Suppressor macrophage treated with lipopolysaccharide for 4 hours (primary cell): Measurements from ENCODE around the gene IFIT3.
A peak's percentile ranks its signal among the peaks of the same experiment; 100 is the strongest.

ENCODE experiments used
- DNase-seq: peaks from one replicate; pipeline ENCODE4 v3.0.0-alpha.2; 2020

IFIT3 gene

GRCh38 chr10:89338713-89339112 is 10.9 kb downstream of the IFIT3 start:
- no peak for DNase-seq

- DNase-seq: no peak
Observed at GRCh38 chr10:89339875-89340274, 12.1 kb downstream of the IFIT3 start.

GRCh38 chr10:89341649-89342048 is 13.9 kb downstream of the IFIT3 start:
- no peak for DNase-seq

- peak; percentile 65 for DNase-seq
Observed at GRCh38 chr10:89342206-89342958, 14.6 kb downstream of the IFIT3 start.

- DNase-seq: no peak
Observed at GRCh38 chr10:89343089-89343767, 15.4 kb downstream of the IFIT3 start.

GRCh38 chr10:89344156-89344555 is 16.4 kb downstream of the IFIT3 start:
- no peak for DNase-seq

- no peak for DNase-seq
Observed at GRCh38 chr10:89345367-89346000, 17.7 kb downstream of the IFIT3 start.

- peak; percentile 94 for DNase-seq
Observed at GRCh38 chr10:89346405-89347254, 18.8 kb downstream of the IFIT3 start.

GRCh38 chr10:89347701-89348457 is 20.1 kb downstream of the IFIT3 start:
- peak; percentile 58 for DNase-seq

- DNase-seq: no peak
Observed at GRCh38 chr10:89348481-89348880, 20.7 kb downstream of the IFIT3 start.

GRCh38 chr10:89348975-89349374 is 21.2 kb downstream of the IFIT3 start:
- no peak for DNase-seq

GRCh38 chr10:89350631-89351315 is 23.0 kb downstream of the IFIT3 start:
- DNase-seq: peak; percentile 83

GRCh38 chr10:89351412-89351779 is 23.6 kb downstream of the IFIT3 start:
- no peak for DNase-seq

- no peak for DNase-seq
Observed at GRCh38 chr10:89351780-89352597, 24.2 kb downstream of the IFIT3 start.

GRCh38 chr10:89352802-89353201 is 25.0 kb downstream of the IFIT3 start:
- no peak for DNase-seq

GRCh38 chr10:89355394-89355931 is 27.7 kb downstream of the IFIT3 start:
- no peak for DNase-seq

- no peak for DNase-seq
Observed at GRCh38 chr10:89357096-89357495, 29.3 kb downstream of the IFIT3 start.

GRCh38 chr10:89357975-89358374 is 30.2 kb downstream of the IFIT3 start:
- DNase-seq: no peak

GRCh38 chr10:89360157-89360556 is 32.4 kb downstream of the IFIT3 start:
- no peak for DNase-seq

GRCh38 chr10:89362929-89363328 is 35.1 kb downstream of the IFIT3 start:
- DNase-seq: no peak
